A549 (cell line): ENCODE data around the gene NXF1. TPM values are rescaled to one million over a fixed set of nuclear protein-coding genes. Genes with fewer than 3 reads are reported as not detected.
A peak's percentile ranks its signal among the peaks of the same experiment; 100 is the strongest.

ENCODE experiments used
- ATAC-seq, 2 experiments: fragments of 200-7000 bp in 1 of 2; fragments of >200 bp in 1 of 2; cut with Nextera tagmentation in 1 of 2; cut with Tn5 transposase in 1 of 2; 3 replicates each; pipeline versions ENCODE4 v1.8.0 to v1.9.1; 2018 to 2020; ENCODE audit warnings: mild to moderate bottlenecking in 1 of 2, moderate library complexity in 1 of 2
- CTCF ChIA-PET: fragments of 300-600 bp; sonication (Branson Sonifier 250); formaldehyde crosslinking; extraction: SDS; loops from one replicate; lab custom pipeline; 2021; ENCODE audit warnings: antibody characterized with exemption, inconsistent platforms; lab: Yijun Ruan, JAX
- POLR2A ChIA-PET: fragments of 350-600 bp; formaldehyde crosslinking; extraction: SDS; loops from one replicate; lab custom pipeline; 2021; ENCODE audit warnings: antibody characterized with exemption, inconsistent platforms; lab: Yijun Ruan, JAX
- DNase-seq, 2 experiments: peaks; one replicate each; pipeline versions ENCODE4 v3.0.0 to v3.0.0-alpha.2; 2011 to 2016; ENCODE audit warnings: low read depth in 1 of 2, low spot score in 1 of 2
- FAIRE-seq: peaks from 2 replicates; lab custom pipeline; 2011; peaks lifted over from hg19 to GRCh38; lab: Jason Lieb, UNC
- H3K27ac ChIP-seq, 2 experiments: fragments of >200 bp; sonication (Bioruptor Twin); formaldehyde crosslinking; 3 replicates each; pipeline ENCODE4 v1.5.1; 2016 to 2017
- H3K4me1 ChIP-seq: fragments of >200 bp; sonication (Bioruptor Twin); formaldehyde crosslinking; 3 replicates; pipeline ENCODE4 v1.6.1; 2016
- H3K4me2 ChIP-seq: fragments of >200 bp; sonication (Bioruptor Twin); formaldehyde crosslinking; 3 replicates; pipeline ENCODE4 v1.6.1; 2016
- H3K4me3 ChIP-seq: fragments of >200 bp; sonication (Bioruptor Twin); formaldehyde crosslinking; 3 replicates; pipeline ENCODE4 v1.5.1; 2016
- H3K9me3 ChIP-seq: fragments of >200 bp; sonication (Bioruptor Twin); formaldehyde crosslinking; 3 replicates; pipeline ENCODE4 v1.6.1; 2016
- CBX2 ChIP-seq: fragments of 200-600 bp; sonication (generic); IDR thresholded peaks from 2 replicates; pipeline ENCODE4 v1.6.1; 2016; ENCODE audit warnings: low read depth, mild to moderate bottlenecking, borderline replicate concordance
- CHD2 ChIP-seq: fragments of 150-350 bp; IDR thresholded peaks from 2 replicates; pipeline ENCODE4 v1.6.1; 2014; ENCODE audit warnings: low read length; ENCODE audit not compliant: partially characterized antibody
- EHF ChIP-seq: fragments of 250-450 bp; sonication (Bioruptor Pico); IDR thresholded peaks from 2 replicates; pipeline ENCODE4 v1.5.0; 2020; ENCODE audit warnings: mild to moderate bottlenecking
- ESRRA ChIP-seq: fragments of 150-350 bp; IDR thresholded peaks from 2 replicates; pipeline ENCODE4 v1.6.1; 2014; ENCODE audit warnings: mild to moderate bottlenecking, low read length, borderline replicate concordance
- FOSB ChIP-seq: fragments of 250-450 bp; sonication (Bioruptor Pico); IDR thresholded peaks from 2 replicates; pipeline ENCODE4 v1.5.0; 2020; ENCODE audit warnings: mild to moderate bottlenecking, moderate library complexity
- FOSL2 ChIP-seq, 2 experiments: fragments of 450-650 bp in 1 of 2; fragments of >200 bp in 1 of 2; sonication (Bioruptor Twin) in 1 of 2; formaldehyde crosslinking; IDR thresholded peaks; 2 replicates each; pipeline versions ENCODE4 v1.5.0 to v1.6.1; 2016 to 2020; ENCODE audit warnings: mild to moderate bottlenecking in 1 of 2, moderate library complexity in 1 of 2
- GATA3 ChIP-seq: IDR thresholded peaks from 2 replicates; pipeline ENCODE4 v1.6.1; 2012; ENCODE audit warnings: borderline replicate concordance
- HOXB13 ChIP-seq: fragments of 250-450 bp; sonication (Bioruptor Pico); IDR thresholded peaks from 2 replicates; pipeline ENCODE4 v1.5.0; 2020; ENCODE audit warnings: low read depth, mild to moderate bottlenecking, moderate library complexity
- JUN ChIP-seq, 2 experiments: fragments of >200 bp; sonication (Bioruptor Twin); formaldehyde crosslinking; IDR thresholded peaks; 2 replicates in 1 of 2; 3 replicates in 1 of 2; pipeline ENCODE4 v1.6.1; 2016 to 2017
- MYC ChIP-seq: IDR thresholded peaks from 2 replicates; pipeline ENCODE4 v1.6.1; 2012; ENCODE audit warnings: mild to moderate bottlenecking, inconsistent platforms, low read length, improper control_type of control experiment, borderline replicate concordance
- NFE2L2 ChIP-seq: fragments of 150-350 bp; conservative IDR thresholded peaks from 2 replicates; pipeline ENCODE4 v1.6.1; 2014; ENCODE audit warnings: low read length
- NPAS2 ChIP-seq: fragments of 250-450 bp; sonication (Bioruptor Pico); IDR thresholded peaks from 2 replicates; pipeline ENCODE4 v1.8.0; 2022; ENCODE audit warnings: mild to moderate bottlenecking, moderate library complexity, borderline replicate concordance
- PHF8 ChIP-seq: fragments of 200-600 bp; sonication (generic); IDR thresholded peaks from 2 replicates; pipeline ENCODE4 v1.6.1; 2016; ENCODE audit warnings: low read depth, mild to moderate bottlenecking, antibody characterized with exemption, moderate library complexity, borderline replicate concordance
- RAD21 ChIP-seq, 2 experiments: fragments of >200 bp in 1 of 2; sonication (Bioruptor Twin) in 1 of 2; formaldehyde crosslinking in 1 of 2; IDR thresholded peaks in 1 of 2; conservative IDR thresholded peaks in 1 of 2; 2 replicates in 1 of 2; 3 replicates in 1 of 2; pipeline ENCODE4 v1.6.1; 2012 to 2018; ENCODE audit warnings: inconsistent platforms in 1 of 2
- RARB ChIP-seq: fragments of 250-450 bp; sonication (Bioruptor Pico); IDR thresholded peaks from 2 replicates; pipeline ENCODE4 v1.8.0; 2021; ENCODE audit warnings: mild to moderate bottlenecking, moderate library complexity
- RCOR1 ChIP-seq: fragments of 150-350 bp; IDR thresholded peaks from 2 replicates; pipeline ENCODE4 v1.6.1; 2014; ENCODE audit warnings: antibody characterized with exemption, low read length, low read depth
- RFX5 ChIP-seq: fragments of 450-650 bp; IDR thresholded peaks from 2 replicates; pipeline ENCODE4 v1.7.1; 2014; ENCODE audit warnings: antibody characterized with exemption, mild to moderate bottlenecking, moderate library complexity
- SREBF2 ChIP-seq: fragments of 450-650 bp; IDR thresholded peaks from 2 replicates; pipeline ENCODE4 v1.6.1; 2014; ENCODE audit warnings: mild to moderate bottlenecking, moderate library complexity
- ZNF302 ChIP-seq: fragments of 250-450 bp; sonication (Bioruptor Pico); IDR thresholded peaks from 2 replicates; pipeline ENCODE4 v1.9.0; 2021; ENCODE audit warnings: inconsistent platforms, mild to moderate bottlenecking, moderate library complexity
- ZSCAN20 ChIP-seq: fragments of 250-450 bp; sonication (Bioruptor Pico); IDR thresholded peaks from 2 replicates; pipeline ENCODE4 v1.8.0; 2022; ENCODE audit warnings: mild to moderate bottlenecking, moderate library complexity
- WGBS: methylation state at CpG from one replicate; pipeline ENCODE4 v1.1.6; 2017; ENCODE audit errors: missing lambda C conversion rate; 5-methylcytosine and 5-hydroxymethylcytosine counted together
- polyA plus RNA-seq, 4 experiments: library from polyadenylated mRNA; depleted of rRNA in 3 of 4; stranded (reverse); fragments of >200 nt; fragmentation: RNase III in 1 of 4; extraction: RNeasy Plus Mini Kit Qiagen cat#74134 plus additional on column Dnase treatment in 1 of 4; gene quantifications; 2 replicates in 3 of 4; 3 replicates in 1 of 4; pipeline ENCODE4 v1.2.3, GENCODE V29; 2011 to 2017
- TF ChIP-seq, protein P1 (sequence below): fragments of 250-450 bp; sonication (Bioruptor Pico); IDR thresholded peaks from 2 replicates; pipeline ENCODE4 v1.5.0; 2021; ENCODE audit warnings: mild to moderate bottlenecking, moderate library complexity, borderline replicate concordance
- TF ChIP-seq, protein P2 (sequence below): fragments of 250-450 bp; sonication (Bioruptor Pico); IDR thresholded peaks from 2 replicates; pipeline ENCODE4 v1.5.0; 2020; ENCODE audit warnings: low read depth, mild to moderate bottlenecking, moderate library complexity
- TF ChIP-seq, protein P3 (sequence below): fragments of 150-350 bp; IDR thresholded peaks from 2 replicates; pipeline ENCODE4 v1.6.1; 2014; ENCODE audit warnings: low read depth, mild to moderate bottlenecking, low read length
- TF ChIP-seq, protein P4 (sequence below): fragments of >200 bp; sonication (Bioruptor Twin); formaldehyde crosslinking; IDR thresholded peaks from 3 replicates; pipeline ENCODE4 v1.5.1; 2016

The NXF1 gene
- polyA plus RNA-seq, 2 of the 4 experiments (the other 2 are of a cell fraction): 35.5 to 47.7 TPM

DNA sequence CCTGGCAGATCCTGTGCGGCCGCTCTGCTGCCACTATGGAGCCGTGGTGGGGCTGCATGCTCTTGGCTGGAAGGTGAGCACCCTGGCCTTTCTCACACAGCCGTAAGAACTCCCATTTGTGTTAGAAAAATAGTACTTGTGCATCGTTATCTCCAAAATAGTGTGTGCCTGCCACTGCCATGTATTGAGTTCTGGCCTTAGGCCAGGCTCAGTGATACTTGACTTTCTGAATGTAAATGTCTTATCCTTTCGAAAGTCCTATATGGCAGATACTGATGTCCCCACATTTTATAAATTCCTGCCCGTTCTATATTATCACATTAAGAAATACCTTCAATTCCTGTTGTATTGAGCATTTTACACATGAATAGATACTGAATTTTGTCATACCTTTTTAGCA is 22.5 kb downstream of the NXF1 start:
- CTCF ChIA-PET: no interaction called here
- no peak for FAIRE-seq

DNA sequence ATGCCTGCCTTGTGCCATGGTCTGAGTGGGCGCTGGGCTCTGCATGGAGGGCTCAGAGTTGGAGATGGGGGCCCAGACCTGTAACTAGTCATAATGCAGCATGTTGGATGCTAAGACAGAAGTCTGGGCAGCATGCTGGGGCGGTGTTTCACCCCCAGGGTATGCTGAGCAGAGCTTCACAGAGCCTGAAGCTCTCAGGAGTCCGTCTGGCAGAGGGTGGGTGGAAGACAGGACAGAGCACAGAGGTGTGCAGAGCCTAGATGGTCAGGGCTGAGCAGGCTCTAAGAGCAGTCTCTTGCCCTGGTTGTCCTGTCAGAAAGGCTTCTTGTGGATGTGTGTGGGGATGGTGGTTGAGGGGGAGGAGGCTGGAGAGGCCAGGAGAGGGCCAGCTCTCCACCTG is 26.8 kb downstream of the NXF1 start:
- H3K4me1 ChIP-seq: no peaks in the 10 kb centered on the region
- H3K27ac ChIP-seq: no peak overlapping the region
- H3K9me3 ChIP-seq: no peaks in the 10 kb centered on the region
- H3K4me2 ChIP-seq: no peak overlapping the region
- ChIA-PET POLR2A (interaction anchor here (0.9 kb wide), 1 partner anchor 114 kb away, joined by 3 read pairs; the partner anchor contains the start of genes C11orf98 and CSKMT), CTCF (interaction anchor here (2.3 to 13.8 kb wide), 2 partner anchors 9 kb away, joined by 7 to 211 read pairs; partner anchors contain the start of gene TMEM179B)
- FAIRE-seq (no peak), ATAC-seq (peak; percentile 25 to 27; a peak in 3 of 6 replicates), DNase-seq (no peak)
- WGBS: 94% methylated on average over 3 of the region's 3 CpGs
- H3K4me3 ChIP-seq: no peak overlapping the region
- TF ChIP-seq MYC (no peak), RAD21 (conservative IDR thresholded peaks at IDR 0.05 in 1 of 2, IDR thresholded peaks at IDR 0.05 in 1 of 2) (no peak), JUN (IDR thresholded peaks at IDR 0.05) (no peak), RCOR1 (no peak), PHF8 (no peak), NPAS2 (CRISPR knock-in tag) (no peak), FOSL2 (IDR thresholded peaks at IDR 0.05) (no peak), FOSL2 (CRISPR knock-in tag; IDR thresholded peaks at IDR 0.05) (no peak), ZSCAN20 (CRISPR knock-in tag) (no peak), RARB (CRISPR knock-in tag) (no peak), FOSB (CRISPR knock-in tag) (no peak), HOXB13 (CRISPR knock-in tag) (no peak), ESRRA (no peak), NFE2L2 (no peak), RFX5 (no peak)
- TF ChIP-seq, protein P1, sequence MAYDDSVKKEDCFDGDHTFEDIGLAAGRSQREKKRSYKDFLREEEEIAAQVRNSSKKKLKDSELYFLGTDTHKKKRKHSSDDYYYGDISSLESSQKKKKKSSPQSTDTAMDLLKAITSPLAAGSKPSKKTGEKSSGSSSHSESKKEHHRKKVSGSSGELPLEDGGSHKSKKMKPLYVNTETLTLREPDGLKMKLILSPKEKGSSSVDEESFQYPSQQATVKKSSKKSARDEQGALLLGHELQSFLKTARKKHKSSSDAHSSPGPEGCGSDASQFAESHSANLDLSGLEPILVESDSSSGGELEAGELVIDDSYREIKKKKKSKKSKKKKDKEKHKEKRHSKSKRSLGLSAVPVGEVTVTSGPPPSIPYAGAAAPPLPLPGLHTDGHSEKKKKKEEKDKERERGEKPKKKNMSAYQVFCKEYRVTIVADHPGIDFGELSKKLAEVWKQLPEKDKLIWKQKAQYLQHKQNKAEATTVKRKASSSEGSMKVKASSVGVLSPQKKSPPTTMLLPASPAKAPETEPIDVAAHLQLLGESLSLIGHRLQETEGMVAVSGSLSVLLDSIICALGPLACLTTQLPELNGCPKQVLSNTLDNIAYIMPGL (CRISPR knock-in tag): no peak
- TF ChIP-seq, protein P2, sequence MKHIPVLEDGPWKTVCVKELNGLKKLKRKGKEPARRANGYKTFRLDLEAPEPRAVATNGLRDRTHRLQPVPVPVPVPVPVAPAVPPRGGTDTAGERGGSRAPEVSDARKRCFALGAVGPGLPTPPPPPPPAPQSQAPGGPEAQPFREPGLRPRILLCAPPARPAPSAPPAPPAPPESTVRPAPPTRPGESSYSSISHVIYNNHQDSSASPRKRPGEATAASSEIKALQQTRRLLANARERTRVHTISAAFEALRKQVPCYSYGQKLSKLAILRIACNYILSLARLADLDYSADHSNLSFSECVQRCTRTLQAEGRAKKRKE: no peak
- TF ChIP-seq, protein P3, sequence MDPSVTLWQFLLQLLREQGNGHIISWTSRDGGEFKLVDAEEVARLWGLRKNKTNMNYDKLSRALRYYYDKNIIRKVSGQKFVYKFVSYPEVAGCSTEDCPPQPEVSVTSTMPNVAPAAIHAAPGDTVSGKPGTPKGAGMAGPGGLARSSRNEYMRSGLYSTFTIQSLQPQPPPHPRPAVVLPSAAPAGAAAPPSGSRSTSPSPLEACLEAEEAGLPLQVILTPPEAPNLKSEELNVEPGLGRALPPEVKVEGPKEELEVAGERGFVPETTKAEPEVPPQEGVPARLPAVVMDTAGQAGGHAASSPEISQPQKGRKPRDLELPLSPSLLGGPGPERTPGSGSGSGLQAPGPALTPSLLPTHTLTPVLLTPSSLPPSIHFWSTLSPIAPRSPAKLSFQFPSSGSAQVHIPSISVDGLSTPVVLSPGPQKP: no peak

More for the DNA sequence above, 22.5 kb downstream of the NXF1 start:
- Histone ChIP-seq H3K4me3 (no peak overlapping the region), H3K4me1 (peaks cover 6% of the 10 kb centered on the region; the same call in 1 of the 3 replicates), H3K9me3 (no peaks in the 10 kb centered on the region), H3K4me2 (no peak overlapping the region), H3K27ac (no peak overlapping the region)
- ATAC-seq (no peak), DNase-seq (no peak)
- 95% methylated on average over 7 of the region's 7 CpGs for WGBS
- POLR2A ChIA-PET: interaction anchor here (0.8 kb wide), 1 partner anchor 12 kb away, joined by 4 read pairs; no protein-coding TSS in a partner anchor
- TF ChIP-seq MYC: no peak
- no peak for TF ChIP-seq NPAS2 (CRISPR knock-in tag)
- TF ChIP-seq EHF: no peak
- TF ChIP-seq CBX2: no peak
- TF ChIP-seq SREBF2: no peak
- TF ChIP-seq, protein P1 (CRISPR knock-in tag): no peak
- TF ChIP-seq JUN (IDR thresholded peaks at IDR 0.05): no peak
- TF ChIP-seq ZNF302: no peak
- no peak for TF ChIP-seq CHD2
- TF ChIP-seq, protein P4, sequence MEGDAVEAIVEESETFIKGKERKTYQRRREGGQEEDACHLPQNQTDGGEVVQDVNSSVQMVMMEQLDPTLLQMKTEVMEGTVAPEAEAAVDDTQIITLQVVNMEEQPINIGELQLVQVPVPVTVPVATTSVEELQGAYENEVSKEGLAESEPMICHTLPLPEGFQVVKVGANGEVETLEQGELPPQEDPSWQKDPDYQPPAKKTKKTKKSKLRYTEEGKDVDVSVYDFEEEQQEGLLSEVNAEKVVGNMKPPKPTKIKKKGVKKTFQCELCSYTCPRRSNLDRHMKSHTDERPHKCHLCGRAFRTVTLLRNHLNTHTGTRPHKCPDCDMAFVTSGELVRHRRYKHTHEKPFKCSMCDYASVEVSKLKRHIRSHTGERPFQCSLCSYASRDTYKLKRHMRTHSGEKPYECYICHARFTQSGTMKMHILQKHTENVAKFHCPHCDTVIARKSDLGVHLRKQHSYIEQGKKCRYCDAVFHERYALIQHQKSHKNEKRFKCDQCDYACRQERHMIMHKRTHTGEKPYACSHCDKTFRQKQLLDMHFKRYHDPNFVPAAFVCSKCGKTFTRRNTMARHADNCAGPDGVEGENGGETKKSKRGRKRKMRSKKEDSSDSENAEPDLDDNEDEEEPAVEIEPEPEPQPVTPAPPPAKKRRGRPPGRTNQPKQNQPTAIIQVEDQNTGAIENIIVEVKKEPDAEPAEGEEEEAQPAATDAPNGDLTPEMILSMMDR: no peak
- no peak for TF ChIP-seq GATA3
- TF ChIP-seq, protein P2: no peak
